GM12801 (cell line): ENCODE results near the gene GRID1.

Experiments used
- CTCF ChIP-seq: IDR thresholded peaks from one replicate; pipeline ENCODE4 v1.5.1; 2011; ENCODE audit warnings: control low read depth; ENCODE audit not compliant: insufficient read length; ENCODE audit errors: extremely low read depth

Gene GRID1

GRCh38 chr10:86348321-86349210 lies 18.0 kb downstream of the GRID1 start:
- no peak for TF ChIP-seq CTCF

GRCh38 chr10:86347856-86348255 lies 18.7 kb downstream of the GRID1 start:
- no peak for TF ChIP-seq CTCF

- no peak for TF ChIP-seq CTCF
Measured at GRCh38 chr10:86346799-86347665, 19.6 kb downstream of the GRID1 start.

GRCh38 chr10:86345859-86346798 lies 20.5 kb downstream of the GRID1 start:
- TF ChIP-seq CTCF, result no peak

- no peak for TF ChIP-seq CTCF
Measured at GRCh38 chr10:86345296-86345858, 21.2 kb downstream of the GRID1 start.

- no peak for TF ChIP-seq CTCF
Measured at GRCh38 chr10:86344714-86345161, 21.9 kb downstream of the GRID1 start.
